ENCODE measurements around the gene CACNA1B. TPM values are rescaled to one million over a fixed set of nuclear protein-coding genes. Genes with fewer than 3 reads are reported as not detected.
"Not testable (repeated sequence)": the region's sequence is repeated elsewhere in the genome, so short reads cannot be mapped to it uniquely, and the experiment has no call there.

CACNA1B gene
- total RNA-seq, 1 donor from 2014 or later, result not detected

DNA sequence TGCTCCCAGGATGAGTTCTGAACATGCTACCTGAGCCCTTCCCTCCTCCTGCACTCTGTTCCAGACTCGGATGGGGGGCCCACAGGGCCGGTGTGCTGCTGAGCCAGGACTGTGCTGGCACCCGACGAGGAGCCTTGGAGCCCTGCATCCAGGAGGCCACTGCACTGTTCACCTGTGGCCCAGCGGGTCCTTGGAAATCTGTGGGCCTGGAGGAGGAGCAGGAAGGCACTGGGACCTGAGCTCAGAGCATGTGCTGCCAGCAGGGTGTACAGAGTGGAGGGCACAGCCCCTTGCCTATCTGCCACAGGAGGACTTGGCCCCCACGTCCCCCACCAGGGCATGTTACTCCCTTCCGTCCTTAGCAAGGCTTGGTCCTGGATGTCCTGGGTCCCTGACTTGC is 265.9 kb downstream of the CACNA1B start:
- H3K36me3 Mint-ChIP-seq (ENCODE audit: low read depth); H3K27ac Mint-ChIP-seq; H3K4me1 Mint-ChIP-seq; H3K4me3 Mint-ChIP-seq; intact Hi-C loops (cut with micrococcal nuclease); H3K9me3 Mint-ChIP-seq; H3K27me3 Mint-ChIP-seq; DNase-seq: not testable (repeated sequence)

DNA sequence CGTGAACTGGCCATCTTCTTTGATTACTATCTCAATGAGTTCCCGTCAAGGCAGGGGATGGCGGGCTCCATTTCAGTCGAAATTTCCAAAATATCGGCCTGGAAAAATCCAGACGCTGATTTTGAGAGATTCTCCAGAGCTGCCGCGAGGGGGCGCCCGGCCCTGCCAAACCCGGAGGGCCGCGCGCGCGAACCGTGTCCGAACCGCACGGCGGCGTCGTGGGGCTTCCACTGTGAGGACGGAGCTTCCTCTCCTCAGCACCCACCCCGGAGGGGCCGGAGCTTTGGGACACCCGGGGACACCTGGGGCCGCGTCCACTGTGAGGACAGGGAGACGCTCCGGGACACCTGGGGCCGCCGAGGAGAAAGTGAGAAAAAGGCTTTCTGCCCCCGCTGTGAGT is 270.0 kb downstream of the CACNA1B start:
- intact Hi-C loops (cut with micrococcal nuclease); H3K4me1 Mint-ChIP-seq; H3K27me3 Mint-ChIP-seq; H3K4me3 Mint-ChIP-seq; H3K9me3 Mint-ChIP-seq; H3K27ac Mint-ChIP-seq; H3K36me3 Mint-ChIP-seq (ENCODE audit: low read depth): not testable (repeated sequence)
- peak; percentile 67 for DNase-seq

DNA sequence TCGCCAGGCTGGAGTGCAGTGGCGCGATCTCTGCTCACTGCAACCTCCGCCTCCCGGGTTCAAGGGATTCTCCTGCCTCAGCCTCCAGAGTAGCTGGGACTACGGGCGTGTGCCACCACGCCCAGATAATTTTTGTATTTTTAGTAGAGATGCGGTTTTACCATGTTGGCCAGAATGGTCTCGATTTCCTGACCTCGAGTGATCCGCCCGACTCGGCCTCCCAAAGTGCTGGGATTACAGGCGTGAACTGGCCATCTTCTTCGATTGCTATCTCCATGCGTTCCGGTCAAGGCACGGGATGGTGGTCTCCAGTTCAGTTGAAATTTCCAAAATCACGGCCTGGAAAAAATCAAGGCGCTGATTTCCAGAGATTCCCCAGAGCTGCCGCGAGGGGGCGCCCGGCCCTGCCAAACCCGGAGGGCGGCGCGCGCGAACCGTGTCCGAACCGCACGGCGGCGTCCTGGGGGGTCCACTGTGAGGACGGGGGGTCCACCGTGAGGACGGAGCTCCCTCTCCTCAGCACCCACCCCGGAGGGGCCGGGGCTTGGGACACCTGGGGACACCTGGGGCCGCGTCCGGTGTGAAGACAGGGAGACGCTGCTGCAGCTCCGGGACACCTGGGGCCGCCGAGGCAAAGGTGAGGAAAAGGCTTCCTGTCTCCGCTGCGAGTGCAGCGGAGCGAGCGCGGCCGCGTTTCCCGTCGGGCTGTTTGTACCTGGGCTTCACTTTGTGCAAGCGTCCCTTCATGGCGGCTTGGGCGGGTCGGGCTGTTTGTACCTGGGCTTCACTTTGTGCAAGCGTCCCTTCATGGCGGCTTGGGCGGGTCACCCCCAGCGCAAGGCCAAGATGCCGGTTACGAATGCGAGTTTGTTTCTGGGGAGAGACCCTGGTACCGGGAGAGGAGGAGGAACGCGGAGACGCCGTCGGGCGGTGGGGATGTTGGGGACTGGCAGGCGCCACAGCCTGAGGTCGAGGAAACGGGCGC is 272.4 kb downstream of the CACNA1B start:
- H3K27me3 Mint-ChIP-seq, result not testable (repeated sequence)

DNA sequence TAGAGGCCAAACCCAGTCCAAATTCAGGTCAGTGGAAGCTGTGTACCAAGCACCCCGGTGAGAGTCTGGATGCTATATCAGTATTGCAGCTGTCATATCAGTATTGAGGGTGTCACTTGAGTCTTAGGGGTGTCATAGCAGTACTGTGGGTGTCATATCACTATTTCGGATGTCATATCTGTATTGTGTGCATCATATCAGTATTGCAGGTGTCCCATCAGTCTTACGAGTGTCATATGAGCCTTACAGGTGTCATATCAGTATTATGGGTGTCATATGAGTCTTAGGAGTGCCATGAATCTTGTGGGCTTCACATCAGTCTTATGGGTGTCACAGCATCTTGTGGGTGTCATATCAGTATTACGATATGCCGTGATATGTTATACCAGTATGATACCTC is 278.2 kb downstream of the CACNA1B start:
- H3K9me3 Mint-ChIP-seq; DNase-seq; H3K27me3 Mint-ChIP-seq; H3K4me3 Mint-ChIP-seq; intact Hi-C loops (cut with micrococcal nuclease); H3K27ac Mint-ChIP-seq; H3K36me3 Mint-ChIP-seq (ENCODE audit: low read depth); H3K4me1 Mint-ChIP-seq: not testable (repeated sequence)

More for the DNA sequence above, 272.4 kb downstream of the CACNA1B start:
- DNase-seq, result peak; percentile 73
- H3K36me3 Mint-ChIP-seq (ENCODE audit: low read depth); intact Hi-C loops (cut with micrococcal nuclease); H3K27ac Mint-ChIP-seq; H3K4me1 Mint-ChIP-seq; H3K9me3 Mint-ChIP-seq: not testable (repeated sequence)
- H3K4me3 Mint-ChIP-seq, result peak overlapping the region; percentile 66

DNA sequence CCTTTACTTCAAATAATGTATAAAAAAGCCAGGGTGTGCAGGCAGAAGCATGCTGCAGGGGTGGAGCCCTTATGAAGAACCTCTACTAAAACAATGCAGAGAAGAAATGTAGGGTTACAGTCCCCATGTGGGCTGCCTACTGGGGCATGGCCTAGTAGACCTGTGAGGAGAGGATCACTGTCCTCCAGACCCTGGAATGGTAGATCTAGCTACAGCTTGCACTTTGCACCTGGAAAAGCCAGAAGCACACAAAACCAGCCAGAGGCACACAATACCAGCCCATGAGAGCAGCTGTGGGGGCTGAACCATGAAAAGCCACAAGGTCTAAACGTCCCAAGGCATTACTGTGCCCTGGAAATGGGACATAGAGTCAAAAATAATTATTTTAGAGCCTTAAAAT is 289.2 kb downstream of the CACNA1B start:
- DNase-seq; intact Hi-C loops (cut with micrococcal nuclease); H3K27ac Mint-ChIP-seq; H3K36me3 Mint-ChIP-seq (ENCODE audit: low read depth); H3K27me3 Mint-ChIP-seq; H3K4me1 Mint-ChIP-seq; H3K4me3 Mint-ChIP-seq; H3K9me3 Mint-ChIP-seq: not testable (repeated sequence)

Measured in activated CD4-positive, alpha-beta T cell treated with anti-CD3 and anti-CD28 coated beads, Interleukin-2, amount 10 ng/mL, durations not matched to agents 24 days and 14 days (primary cell).